ENCODE results near the gene SPACA4. TPM values are rescaled to one million over a fixed set of nuclear protein-coding genes. Genes with fewer than 3 reads are reported as not detected.

Gene SPACA4
- total RNA-seq, 1 experiment from 2014 or later, result not detected

DNA sequence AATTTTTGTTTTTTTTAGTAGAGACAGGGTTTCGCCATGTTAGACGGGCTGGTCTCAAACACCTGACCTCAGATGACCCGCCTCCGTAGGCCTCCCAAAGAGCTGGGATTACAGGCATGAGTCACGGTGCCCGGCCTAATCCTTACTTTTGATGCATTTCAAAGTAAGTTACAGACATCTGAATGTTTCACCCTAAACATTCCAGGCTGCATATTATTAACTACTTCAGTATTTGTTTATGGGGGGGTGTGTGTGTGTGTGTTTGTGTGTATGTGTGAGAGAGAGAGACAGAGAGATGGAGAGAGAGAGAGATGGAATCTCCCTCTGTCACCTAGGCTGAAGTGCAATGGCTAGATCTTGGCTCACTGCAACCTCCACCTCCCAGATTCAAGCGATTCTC lies 41.5 kb upstream of the SPACA4 start:
- Histone ChIP-seq H3K4me3 (ENCODE audit: low read depth in 2 of 2, low read length in 2 of 2) (no peak overlapping the region), H3K9me3 (ENCODE audit: control insufficient read depth, insufficient read depth, low read depth, low read length) (no peaks in the 10 kb centered on the region), H3K36me3 (ENCODE audit: control insufficient read depth, insufficient read depth, low read length) (no peaks in the 10 kb centered on the region), H3K27me3 (ENCODE audit: control insufficient read depth, insufficient read depth, low read length) (no peaks in the 10 kb centered on the region), H3K27ac (ENCODE audit: low read length) (no peak overlapping the region), H3K4me1 (ENCODE audit: control insufficient read depth, insufficient read depth, low read length) (peaks cover 13% of the 10 kb centered on the region)
- TF ChIP-seq, protein P1, sequence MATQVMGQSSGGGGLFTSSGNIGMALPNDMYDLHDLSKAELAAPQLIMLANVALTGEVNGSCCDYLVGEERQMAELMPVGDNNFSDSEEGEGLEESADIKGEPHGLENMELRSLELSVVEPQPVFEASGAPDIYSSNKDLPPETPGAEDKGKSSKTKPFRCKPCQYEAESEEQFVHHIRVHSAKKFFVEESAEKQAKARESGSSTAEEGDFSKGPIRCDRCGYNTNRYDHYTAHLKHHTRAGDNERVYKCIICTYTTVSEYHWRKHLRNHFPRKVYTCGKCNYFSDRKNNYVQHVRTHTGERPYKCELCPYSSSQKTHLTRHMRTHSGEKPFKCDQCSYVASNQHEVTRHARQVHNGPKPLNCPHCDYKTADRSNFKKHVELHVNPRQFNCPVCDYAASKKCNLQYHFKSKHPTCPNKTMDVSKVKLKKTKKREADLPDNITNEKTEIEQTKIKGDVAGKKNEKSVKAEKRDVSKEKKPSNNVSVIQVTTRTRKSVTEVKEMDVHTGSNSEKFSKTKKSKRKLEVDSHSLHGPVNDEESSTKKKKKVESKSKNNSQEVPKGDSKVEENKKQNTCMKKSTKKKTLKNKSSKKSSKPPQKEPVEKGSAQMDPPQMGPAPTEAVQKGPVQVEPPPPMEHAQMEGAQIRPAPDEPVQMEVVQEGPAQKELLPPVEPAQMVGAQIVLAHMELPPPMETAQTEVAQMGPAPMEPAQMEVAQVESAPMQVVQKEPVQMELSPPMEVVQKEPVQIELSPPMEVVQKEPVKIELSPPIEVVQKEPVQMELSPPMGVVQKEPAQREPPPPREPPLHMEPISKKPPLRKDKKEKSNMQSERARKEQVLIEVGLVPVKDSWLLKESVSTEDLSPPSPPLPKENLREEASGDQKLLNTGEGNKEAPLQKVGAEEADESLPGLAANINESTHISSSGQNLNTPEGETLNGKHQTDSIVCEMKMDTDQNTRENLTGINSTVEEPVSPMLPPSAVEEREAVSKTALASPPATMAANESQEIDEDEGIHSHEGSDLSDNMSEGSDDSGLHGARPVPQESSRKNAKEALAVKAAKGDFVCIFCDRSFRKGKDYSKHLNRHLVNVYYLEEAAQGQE (IDR thresholded peaks at IDR 0.05; ENCODE audit: insufficient read depth in 1 of 2, low read depth in 2 of 2, low read length in 1 of 2), result no peak
- no peak for TF ChIP-seq POLR2AphosphoS5 (IDR thresholded peaks at IDR 0.05; ENCODE audit: low read depth, low read length)
- intact Hi-C loops (cut with micrococcal nuclease; ENCODE audit: unreplicated experiment) (no loop called here), in situ Hi-C loops (cut with HindIII; ENCODE audit: low pct_unique_long_range_greater_than_20kb, low sequenced_read_pairs) (no loop called here)
- ATAC-seq (no peak), DNase-seq (ENCODE audit: low read depth, low spot score) (no peak)
- ChIA-PET CTCF (no interaction called here), POLR2A (no interaction called here)
- BruUV-seq (replicated peaks), result no TSS peak

DNA sequence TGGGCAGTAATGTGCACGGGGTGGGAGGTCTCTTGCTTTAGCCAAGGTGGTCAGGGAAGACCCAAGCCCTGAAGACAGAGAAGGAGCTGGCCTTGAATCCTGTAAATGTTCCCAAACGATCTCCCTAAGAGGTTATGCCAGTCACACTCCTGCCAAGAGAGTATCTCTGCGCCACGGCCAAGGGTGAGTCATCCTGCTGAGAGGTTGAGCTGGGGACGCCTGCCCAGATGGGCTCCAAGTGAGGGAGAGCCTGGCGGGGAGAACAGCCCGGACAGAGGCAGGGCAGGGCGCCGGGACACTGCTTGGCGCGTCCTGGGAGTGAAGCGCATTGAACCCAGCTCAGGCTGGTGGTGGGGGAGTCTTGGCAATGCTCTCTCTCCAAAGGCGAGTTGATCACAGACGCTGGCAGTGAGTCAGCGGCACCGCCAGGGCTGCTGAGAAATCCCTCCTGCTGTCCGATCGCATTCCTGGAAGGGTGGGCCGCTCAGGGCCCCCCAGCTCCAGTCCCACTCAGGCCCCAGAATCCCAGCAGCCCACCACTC lies 38.1 kb upstream of the SPACA4 start:
- POLR2A ChIA-PET, result interaction anchor here (0.6 to 0.7 kb wide), 2 partner anchors 15 to 25 kb away, joined by 4 to 5 read pairs; no protein-coding TSS in a partner anchor
- Histone ChIP-seq H3K36me3 (ENCODE audit: control insufficient read depth, insufficient read depth, low read length) (no peaks in the 10 kb centered on the region), H3K4me1 (ENCODE audit: control insufficient read depth, insufficient read depth, low read length) (peaks cover 14% of the 10 kb centered on the region), H3K4me3 (ENCODE audit: low read depth in 2 of 2, low read length in 2 of 2) (peak overlapping the region; percentile 7 to 40; a peak in 2 of 4 replicates), H3K9me3 (ENCODE audit: control insufficient read depth, insufficient read depth, low read depth, low read length) (no peaks in the 10 kb centered on the region), H3K27me3 (ENCODE audit: control insufficient read depth, insufficient read depth, low read length) (no peaks in the 10 kb centered on the region), H3K27ac (ENCODE audit: low read length) (peak overlapping the region; percentile 82)
- TF ChIP-seq TCF7L2 (IDR thresholded peaks at IDR 0.05; ENCODE audit: low read depth, low read length) (peak; percentile 34; the same call in 1 of the 2 replicates), SIN3A (IDR thresholded peaks at IDR 0.05; ENCODE audit: borderline replicate concordance, insufficient read depth, low read depth, low read length) (no peak)
- CTCF ChIA-PET, result interaction anchor here (0.7 kb wide), 2 partner anchors 62 to 299 kb away, joined by 5 to 9 read pairs; partner anchors contain the start of gene ZNF114
- DNase-seq (ENCODE audit: low read depth, low spot score), result no peak
- intact Hi-C loops (cut with micrococcal nuclease; ENCODE audit: unreplicated experiment) (no loop called here), in situ Hi-C loops (cut with HindIII; ENCODE audit: low pct_unique_long_range_greater_than_20kb, low sequenced_read_pairs) (no loop called here)
- peak; percentile 97 for ATAC-seq
- BruUV-seq (replicated peaks), result no TSS peak

DNA sequence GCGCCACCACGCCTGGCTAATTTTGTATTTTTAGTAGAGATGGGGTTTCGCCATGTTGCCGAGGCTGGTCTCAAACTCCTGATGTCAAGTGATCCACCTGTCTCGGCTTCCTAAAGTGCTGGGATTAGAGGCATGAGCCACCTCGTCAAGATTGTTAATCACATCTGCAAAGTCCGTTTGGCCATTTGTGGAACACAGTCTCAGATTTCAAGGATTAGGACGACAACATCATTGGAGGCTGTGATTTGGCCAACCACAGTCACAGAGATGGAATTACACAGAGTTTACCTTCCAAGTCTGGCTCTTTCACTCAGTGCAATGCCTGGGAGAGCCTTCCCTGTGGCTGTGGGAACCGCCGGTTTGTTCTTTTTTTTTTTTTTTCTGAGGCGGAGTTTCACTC lies 36.7 kb upstream of the SPACA4 start:
- CTCF ChIA-PET, result no interaction called here
- Histone ChIP-seq H3K27me3 (ENCODE audit: control insufficient read depth, insufficient read depth, low read length) (no peaks in the 10 kb centered on the region), H3K36me3 (ENCODE audit: control insufficient read depth, insufficient read depth, low read length) (no peaks in the 10 kb centered on the region), H3K27ac (ENCODE audit: low read length) (no peak overlapping the region; the same call in 1 of the 2 replicates), H3K4me1 (ENCODE audit: control insufficient read depth, insufficient read depth, low read length) (peaks cover 18% of the 10 kb centered on the region), H3K9me3 (ENCODE audit: control insufficient read depth, insufficient read depth, low read depth, low read length) (no peaks in the 10 kb centered on the region), H3K4me3 (ENCODE audit: low read depth in 2 of 2, low read length in 2 of 2) (no peak overlapping the region)
- ATAC-seq (no peak), DNase-seq (ENCODE audit: low read depth, low spot score) (no peak)
- BruUV-seq (replicated peaks), result no TSS peak
- POLR2A ChIA-PET, result no interaction called here
- in situ Hi-C loops (cut with HindIII; ENCODE audit: low pct_unique_long_range_greater_than_20kb, low sequenced_read_pairs), result no loop called here
- intact Hi-C loops (cut with micrococcal nuclease; ENCODE audit: unreplicated experiment), result no loop called here
- TF ChIP-seq SIN3A (IDR thresholded peaks at IDR 0.05; ENCODE audit: borderline replicate concordance, insufficient read depth, low read depth, low read length) (no peak), TCF7L2 (IDR thresholded peaks at IDR 0.05; ENCODE audit: low read depth, low read length) (no peak), POLR2AphosphoS5 (IDR thresholded peaks at IDR 0.05; ENCODE audit: low read depth, low read length) (no peak)
- TF ChIP-seq, protein P2, sequence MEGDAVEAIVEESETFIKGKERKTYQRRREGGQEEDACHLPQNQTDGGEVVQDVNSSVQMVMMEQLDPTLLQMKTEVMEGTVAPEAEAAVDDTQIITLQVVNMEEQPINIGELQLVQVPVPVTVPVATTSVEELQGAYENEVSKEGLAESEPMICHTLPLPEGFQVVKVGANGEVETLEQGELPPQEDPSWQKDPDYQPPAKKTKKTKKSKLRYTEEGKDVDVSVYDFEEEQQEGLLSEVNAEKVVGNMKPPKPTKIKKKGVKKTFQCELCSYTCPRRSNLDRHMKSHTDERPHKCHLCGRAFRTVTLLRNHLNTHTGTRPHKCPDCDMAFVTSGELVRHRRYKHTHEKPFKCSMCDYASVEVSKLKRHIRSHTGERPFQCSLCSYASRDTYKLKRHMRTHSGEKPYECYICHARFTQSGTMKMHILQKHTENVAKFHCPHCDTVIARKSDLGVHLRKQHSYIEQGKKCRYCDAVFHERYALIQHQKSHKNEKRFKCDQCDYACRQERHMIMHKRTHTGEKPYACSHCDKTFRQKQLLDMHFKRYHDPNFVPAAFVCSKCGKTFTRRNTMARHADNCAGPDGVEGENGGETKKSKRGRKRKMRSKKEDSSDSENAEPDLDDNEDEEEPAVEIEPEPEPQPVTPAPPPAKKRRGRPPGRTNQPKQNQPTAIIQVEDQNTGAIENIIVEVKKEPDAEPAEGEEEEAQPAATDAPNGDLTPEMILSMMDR (IDR thresholded peaks at IDR 0.05), result no peak
- TF ChIP-seq, protein P1 (IDR thresholded peaks at IDR 0.05; ENCODE audit: insufficient read depth in 1 of 2, low read depth in 2 of 2, low read length in 1 of 2), result no peak
